NCI-H1092 treated with DMSO at 0.1 percent for 48 hours (cell line): ENCODE measurements around the gene BARD1.
"Not testable (repeated sequence)": the region's sequence is repeated elsewhere in the genome, so short reads cannot be mapped to it uniquely, and the experiment has no call there.

Source experiments
- DNase-seq: peaks from one replicate; lab custom pipeline; 2025; lab: John Stamatoyannopoulos, UW

The BARD1 gene

GRCh38 chr2:214765180-214765579 lies 44.3 kb downstream of the BARD1 start:
- DNase-seq = no peak

GRCh38 chr2:214753455-214753854 lies 56.0 kb downstream of the BARD1 start:
- no peak for DNase-seq

- DNase-seq = no peak
Observed at GRCh38 chr2:214750529-214750928, 59.0 kb downstream of the BARD1 start.

- no peak for DNase-seq
Observed at GRCh38 chr2:214747992-214748391, 61.5 kb downstream of the BARD1 start.

- no peak for DNase-seq
Observed at GRCh38 chr2:214742119-214742518, 67.4 kb downstream of the BARD1 start.

GRCh38 chr2:214740867-214741395 lies 68.6 kb downstream of the BARD1 start:
- DNase-seq = no peak

- no peak for DNase-seq
Observed at GRCh38 chr2:214737188-214737587, 72.3 kb downstream of the BARD1 start.

GRCh38 chr2:214730800-214731407 lies 78.6 kb downstream of the BARD1 start:
- no peak for DNase-seq

- DNase-seq = no peak
Observed at GRCh38 chr2:214730248-214730647, 79.2 kb downstream of the BARD1 start.

- no peak for DNase-seq
Observed at GRCh38 chr2:214724741-214725140, 84.7 kb downstream of the BARD1 start.

GRCh38 chr2:214717837-214718236 lies 91.6 kb downstream of the BARD1 start:
- not testable (repeated sequence) for DNase-seq

GRCh38 chr2:214716811-214717560 lies 92.5 kb downstream of the BARD1 start:
- DNase-seq = no peak

GRCh38 chr2:214715025-214715424 lies 94.5 kb downstream of the BARD1 start:
- DNase-seq = no peak

GRCh38 chr2:214713080-214713830 lies 96.2 kb downstream of the BARD1 start:
- DNase-seq = no peak

GRCh38 chr2:214710729-214711128 lies 98.8 kb downstream of the BARD1 start:
- DNase-seq = no peak

- DNase-seq = no peak
Observed at GRCh38 chr2:214706986-214707385, 102.5 kb downstream of the BARD1 start.

GRCh38 chr2:214699236-214699635 lies 110.2 kb downstream of the BARD1 start:
- DNase-seq = no peak

GRCh38 chr2:214696681-214697080 lies 112.8 kb downstream of the BARD1 start:
- DNase-seq = no peak

- no peak for DNase-seq
Observed at GRCh38 chr2:214695789-214696188, 113.7 kb downstream of the BARD1 start.

- not testable (repeated sequence) for DNase-seq
Observed at GRCh38 chr2:214683557-214683956, 125.9 kb downstream of the BARD1 start.

- DNase-seq = no peak
Observed at GRCh38 chr2:214679736-214680135, 129.7 kb downstream of the BARD1 start.

GRCh38 chr2:214676421-214677089 lies 132.9 kb downstream of the BARD1 start:
- DNase-seq = no peak
